Sciatic nerve (tissue), 2 donors: Measurements from ENCODE around the gene PPP2R2C. TPM values are rescaled to one million over a fixed set of nuclear protein-coding genes. Genes with fewer than 3 reads are reported as not detected.

ENCODE experiments used
- ATAC-seq: fragments of 200-7000 bp; cut with Tn5 transposase; one replicate; pipeline ENCODE4 v1.9.1; 2020; ENCODE audit warnings: mild to moderate bottlenecking, moderate library complexity
- DNase-seq: peaks from one replicate; pipeline ENCODE4 v3.0.0-alpha.2; 2020; ENCODE audit warnings: low spot score
- intact Hi-C: fragments of 100-400 bp; cut with DNase I; formaldehyde crosslinking; loops from one replicate; pipeline ENCODE4 v1.14.2; 2022
- total RNA-seq: library from RNA; stranded (reverse); fragmentation: NEBNext Ultra II Directional; extraction: Animal tissue kit (Norgen Biotek cat#: 25700); gene quantifications from one replicate; pipeline ENCODE4 v1.2.1, GENCODE V29; 2021
- donor health status: DM: no; HTN: no; CAD: no.
- donor health status: DM: no; HTN: no; CAD: no.

Gene PPP2R2C
- total RNA-seq, 1 donor from 2014 or later, result 0.58 TPM

DNA sequence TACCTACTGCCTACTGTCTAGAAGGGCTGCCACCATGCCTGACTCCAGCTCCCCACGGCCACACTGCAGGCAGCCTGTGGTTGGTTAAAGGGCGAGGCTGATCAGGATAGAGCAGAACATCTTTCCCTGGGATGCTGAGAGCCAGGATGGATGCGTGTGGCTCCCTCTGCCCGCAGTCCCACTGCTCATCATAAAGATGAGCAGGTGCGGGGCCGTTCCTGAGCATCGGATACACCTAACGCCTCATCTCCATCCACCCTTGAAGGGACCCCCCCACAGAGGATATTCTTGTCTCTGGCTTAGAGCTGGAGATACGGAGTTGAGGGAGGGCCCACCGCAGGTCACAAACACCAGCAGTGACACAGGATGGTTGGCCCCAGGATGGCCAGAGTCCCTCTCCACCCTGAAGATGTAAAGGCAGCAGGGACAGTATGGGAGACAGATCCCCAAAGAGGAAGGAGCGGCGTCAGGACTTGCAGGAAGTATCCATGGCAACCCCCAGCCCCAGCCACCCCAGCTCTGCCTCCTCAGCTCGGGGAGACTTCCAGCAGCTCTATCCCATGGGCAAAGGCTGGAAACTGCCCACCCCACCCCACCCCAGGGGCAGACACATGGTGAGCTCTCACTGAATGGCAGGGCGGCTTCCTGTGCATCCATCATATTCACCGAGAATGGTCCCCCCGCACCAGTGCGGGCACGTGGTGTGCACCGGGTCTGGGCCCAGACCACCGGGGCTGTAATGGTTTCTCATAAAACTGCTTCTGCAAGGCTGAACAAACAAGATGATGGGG is 19.3 kb downstream of the PPP2R2C start:
- ATAC-seq (no peak), DNase-seq (no peak)
- intact Hi-C loops, result no loop called here

DNA sequence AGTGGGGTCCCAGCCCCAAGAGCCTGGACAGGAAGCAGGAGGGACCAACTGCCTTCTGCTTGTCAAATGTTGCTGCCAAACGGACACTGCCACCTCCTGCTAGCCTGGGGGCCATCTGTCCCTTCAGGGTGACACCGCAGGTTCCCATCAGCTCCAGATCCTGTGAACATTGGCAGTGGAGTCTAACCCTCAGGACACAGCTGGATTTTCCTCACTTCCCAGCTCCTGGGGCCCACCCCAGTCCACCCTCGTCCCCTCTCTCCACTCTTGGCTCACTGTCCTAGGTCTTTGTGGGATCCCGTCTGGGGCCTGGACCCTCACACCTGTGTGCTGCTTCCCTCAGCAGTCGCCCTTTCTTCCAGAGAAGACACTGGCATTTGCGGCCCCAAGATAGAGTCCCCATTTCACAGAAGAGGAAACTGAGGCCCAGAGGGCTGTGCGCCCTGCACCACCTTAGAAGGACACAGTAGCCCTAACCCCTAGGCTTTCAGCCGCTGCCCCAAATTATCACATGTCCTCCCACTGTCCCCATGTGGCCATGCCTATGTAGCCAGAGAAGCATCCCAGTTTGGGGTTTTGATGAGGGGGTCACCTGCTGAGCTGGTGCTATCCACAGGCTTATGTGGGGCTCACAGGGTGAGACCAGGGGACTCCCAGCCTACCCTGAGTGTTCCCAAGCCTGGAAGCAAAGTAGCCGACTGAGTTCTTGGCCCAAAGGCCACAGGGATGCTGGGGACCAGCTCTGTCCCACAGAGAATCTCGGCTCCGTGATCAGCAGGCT is 20.1 kb downstream of the PPP2R2C start:
- no peak for ATAC-seq
- no peak for DNase-seq

DNA sequence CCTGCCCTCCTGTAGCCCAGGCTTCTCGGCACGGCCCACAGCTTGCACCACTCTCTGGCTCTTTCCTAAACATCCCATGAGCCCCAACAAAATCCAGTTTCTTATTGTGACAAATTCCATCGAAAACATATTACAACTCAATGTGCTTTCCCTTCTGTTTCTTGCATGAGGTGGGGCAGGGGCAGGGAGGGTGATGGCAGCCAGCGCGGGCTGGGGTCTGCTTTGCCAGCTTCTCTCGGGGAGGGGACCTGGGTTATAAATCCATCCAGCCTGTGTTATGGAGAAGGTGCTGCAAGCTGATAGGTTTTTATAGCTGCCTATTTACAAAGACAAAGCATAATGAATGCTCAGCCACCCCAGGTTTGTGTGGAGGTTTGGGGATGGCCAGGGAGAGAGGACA is 21.1 kb downstream of the PPP2R2C start:
- no peak for ATAC-seq
- intact Hi-C loops, result no loop called here
- no peak for DNase-seq

More for the DNA sequence above, 20.1 kb downstream of the PPP2R2C start:
- intact Hi-C loops, result no loop called here

DNA sequence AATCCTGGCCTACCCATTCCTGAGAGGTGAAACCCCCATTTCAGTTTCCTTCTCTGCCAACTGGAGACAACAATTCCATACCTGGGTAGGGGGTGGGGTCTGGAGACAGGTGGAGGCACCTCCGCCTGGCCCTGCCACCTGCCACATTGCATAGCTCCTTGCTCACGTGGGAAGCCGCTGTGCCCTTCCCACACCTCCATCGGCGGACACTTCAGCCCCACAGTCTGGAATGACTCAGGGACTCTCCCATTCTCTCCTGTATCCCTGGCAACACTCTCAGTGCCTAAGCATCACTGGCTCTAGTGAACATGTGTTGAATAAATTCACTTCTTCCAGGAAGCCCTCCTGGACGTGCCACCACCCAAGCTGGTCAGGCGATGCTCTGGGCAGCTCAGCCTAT is 21.7 kb downstream of the PPP2R2C start:
- intact Hi-C loops, result no loop called here
- DNase-seq (no peak), ATAC-seq (no peak)

DNA sequence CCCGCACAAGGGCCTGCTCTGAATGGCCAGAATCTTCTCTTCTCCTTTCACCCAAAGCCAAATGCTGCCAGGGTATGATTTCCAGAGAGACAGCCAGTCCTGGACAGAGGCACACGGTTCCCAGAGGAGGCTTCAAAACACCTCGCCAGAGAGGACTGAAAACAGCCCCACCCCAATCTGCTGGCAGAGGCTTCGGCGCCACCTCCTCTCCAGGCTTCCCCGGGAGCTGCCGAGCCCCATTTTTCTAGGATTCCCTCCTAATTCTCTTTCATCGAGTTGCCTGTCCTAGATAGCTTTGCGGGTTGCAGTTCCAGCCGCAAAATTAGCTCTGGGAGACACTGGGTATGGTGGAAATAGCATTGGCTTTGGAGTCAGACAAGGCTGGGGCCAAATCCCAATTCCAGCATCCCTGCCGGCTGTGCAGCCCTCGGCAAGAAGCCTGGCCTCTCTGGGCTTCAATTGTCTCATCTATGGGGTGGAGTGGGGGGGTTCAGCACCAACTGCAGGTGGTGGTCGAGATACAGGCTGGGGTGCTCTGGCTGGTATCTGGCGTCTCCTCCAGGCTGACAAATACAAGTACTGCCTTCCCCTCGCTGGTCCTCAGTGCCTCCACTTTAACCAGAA is 22.6 kb downstream of the PPP2R2C start:
- intact Hi-C loops, result no loop called here
- DNase-seq, result no peak
- no peak for ATAC-seq

DNA sequence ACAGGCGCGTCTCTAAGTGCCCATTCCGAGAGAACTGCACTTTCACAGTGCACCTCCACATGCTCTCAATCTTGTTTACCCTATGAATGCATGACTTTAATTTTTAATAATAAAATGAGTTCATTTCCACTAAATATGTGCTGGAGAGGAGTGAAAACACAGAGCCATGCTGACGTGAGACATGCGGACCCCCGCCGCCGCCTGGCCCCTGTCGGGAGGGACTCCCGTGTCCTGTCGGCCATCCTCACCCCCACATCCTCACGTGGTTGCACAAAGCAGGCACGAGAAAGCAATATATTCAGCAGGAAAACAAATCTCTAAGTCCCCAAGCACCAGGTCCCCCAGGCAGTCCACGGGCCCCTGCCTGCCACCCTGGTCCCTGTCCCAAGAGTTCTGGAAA is 23.1 kb downstream of the PPP2R2C start:
- intact Hi-C loops, result no loop called here
- ATAC-seq, result no peak

DNA sequence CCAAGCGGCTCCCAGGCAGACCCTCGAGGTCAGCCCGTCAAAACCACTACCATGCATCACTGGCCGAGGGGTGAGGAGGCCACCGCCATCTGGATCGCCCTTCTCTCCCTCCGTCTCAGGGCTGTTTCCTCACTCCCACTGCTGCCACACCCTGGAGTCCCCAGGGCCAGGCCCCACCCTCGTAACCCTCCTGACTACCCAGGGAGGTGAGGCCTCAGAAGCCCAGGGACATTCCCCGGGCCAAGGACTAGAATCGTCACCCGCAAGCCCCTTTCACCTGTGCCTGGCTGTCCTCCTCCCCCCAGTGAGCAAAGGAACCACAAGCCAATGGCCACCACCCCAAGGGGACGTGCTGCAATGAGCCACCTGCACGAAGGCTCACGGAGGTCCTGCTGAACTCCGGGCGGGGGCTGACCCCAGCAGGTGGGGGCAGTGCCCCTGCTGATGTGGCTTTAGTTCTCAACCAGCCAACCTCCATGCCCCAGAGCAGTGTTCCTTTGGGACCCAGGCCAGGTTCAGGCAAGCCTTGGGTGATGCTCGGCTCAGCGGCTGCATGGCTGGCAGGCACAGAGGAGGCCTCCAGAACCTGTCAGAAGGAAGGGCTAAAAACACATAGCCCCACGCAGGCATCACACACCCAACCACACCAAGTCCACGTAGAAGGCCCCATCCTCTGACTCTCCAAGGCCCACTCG is 23.8 kb downstream of the PPP2R2C start:
- no peak for DNase-seq
- ATAC-seq, result no peak
- intact Hi-C loops, result no loop called here

More for the DNA sequence above, 23.1 kb downstream of the PPP2R2C start:
- DNase-seq, result no peak

DNA sequence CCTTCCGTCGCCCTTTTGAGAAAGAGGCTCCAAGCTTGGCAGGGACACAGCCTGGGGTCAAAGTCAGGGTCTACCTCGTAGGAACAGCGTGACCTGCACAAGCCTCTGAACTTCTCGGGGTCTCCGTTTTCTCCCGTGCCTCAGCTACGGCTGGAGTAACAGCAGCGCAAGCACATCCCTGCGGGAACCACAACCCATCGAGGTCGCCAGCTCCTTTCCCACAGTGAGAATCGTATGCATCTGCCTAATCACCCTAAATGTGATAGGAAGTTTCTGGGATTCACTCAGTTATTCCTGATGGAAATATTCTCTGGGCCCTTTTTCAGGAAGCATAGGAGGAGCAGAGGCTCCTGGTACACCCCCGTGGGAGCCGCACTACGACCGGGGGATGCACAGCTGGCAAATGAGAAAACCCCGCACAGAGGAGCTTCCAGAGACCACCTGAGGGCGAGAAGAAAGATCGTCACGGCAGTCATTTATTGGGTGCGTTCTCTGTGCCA is 24.7 kb downstream of the PPP2R2C start:
- intact Hi-C loops, result no loop called here
- DNase-seq (no peak), ATAC-seq (no peak)

DNA sequence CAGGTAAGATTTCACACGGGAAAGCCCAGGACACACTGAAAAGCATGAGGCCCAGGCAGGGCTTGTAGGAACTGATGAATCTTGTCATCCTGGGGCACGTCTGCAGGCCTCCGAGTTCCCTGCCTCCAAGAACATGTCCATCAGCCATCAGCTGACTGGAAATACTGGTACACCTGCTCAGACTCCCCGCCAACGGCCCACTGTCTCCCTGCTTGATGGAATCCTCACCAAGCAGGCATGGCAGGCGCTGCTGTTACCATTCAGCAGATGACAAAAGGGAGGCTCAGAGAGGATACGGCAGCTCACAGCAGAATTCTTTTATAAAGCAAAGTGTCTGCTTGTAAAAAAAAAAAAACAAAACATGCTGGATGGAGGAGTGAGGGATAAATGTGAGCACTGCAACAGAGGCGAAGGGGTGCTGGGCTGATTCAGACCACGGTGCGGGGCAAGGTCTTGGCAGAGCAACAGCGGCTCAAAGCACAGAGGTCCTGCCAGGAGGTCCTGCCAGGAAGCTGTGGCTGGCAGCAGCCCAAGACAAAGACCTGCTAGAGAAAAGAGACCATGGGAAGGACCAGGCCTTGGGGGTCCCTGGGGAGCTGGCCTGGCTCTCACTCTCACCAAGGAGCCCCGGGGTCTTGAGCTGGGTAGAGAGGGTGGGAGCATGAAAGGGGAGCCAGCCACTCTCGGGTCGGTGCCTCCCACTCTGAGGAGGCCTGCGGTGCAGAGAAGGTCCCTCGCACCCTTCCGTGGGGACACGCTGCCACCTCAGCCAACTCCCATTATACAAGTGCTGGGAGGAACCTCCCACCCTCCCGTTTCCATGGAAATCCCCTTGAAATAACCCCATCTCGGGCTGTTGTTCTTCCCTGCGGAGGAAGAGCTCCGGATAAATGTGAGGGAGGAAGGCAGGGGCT is 25.6 kb downstream of the PPP2R2C start:
- DNase-seq (no peak), ATAC-seq (no peak)
- intact Hi-C loops, result no loop called here

DNA sequence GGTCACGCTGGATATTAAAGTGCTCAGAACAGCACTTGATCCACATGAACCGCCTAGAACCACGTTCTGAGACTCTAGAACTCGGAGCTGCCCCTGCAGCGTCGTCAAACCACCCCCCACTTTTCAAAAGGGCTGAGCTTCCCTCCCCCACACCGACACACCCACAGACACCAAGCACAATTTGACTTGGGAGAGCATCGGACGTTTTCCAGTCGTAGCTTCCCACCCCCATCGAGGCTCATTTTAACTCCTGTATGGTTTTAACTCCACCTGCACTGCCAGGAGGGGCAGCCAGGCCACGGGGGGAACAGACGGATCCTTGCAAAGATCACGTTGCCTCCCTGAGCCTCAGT is 26.3 kb downstream of the PPP2R2C start:
- intact Hi-C loops, result no loop called here
- DNase-seq, result no peak
- no peak for ATAC-seq

DNA sequence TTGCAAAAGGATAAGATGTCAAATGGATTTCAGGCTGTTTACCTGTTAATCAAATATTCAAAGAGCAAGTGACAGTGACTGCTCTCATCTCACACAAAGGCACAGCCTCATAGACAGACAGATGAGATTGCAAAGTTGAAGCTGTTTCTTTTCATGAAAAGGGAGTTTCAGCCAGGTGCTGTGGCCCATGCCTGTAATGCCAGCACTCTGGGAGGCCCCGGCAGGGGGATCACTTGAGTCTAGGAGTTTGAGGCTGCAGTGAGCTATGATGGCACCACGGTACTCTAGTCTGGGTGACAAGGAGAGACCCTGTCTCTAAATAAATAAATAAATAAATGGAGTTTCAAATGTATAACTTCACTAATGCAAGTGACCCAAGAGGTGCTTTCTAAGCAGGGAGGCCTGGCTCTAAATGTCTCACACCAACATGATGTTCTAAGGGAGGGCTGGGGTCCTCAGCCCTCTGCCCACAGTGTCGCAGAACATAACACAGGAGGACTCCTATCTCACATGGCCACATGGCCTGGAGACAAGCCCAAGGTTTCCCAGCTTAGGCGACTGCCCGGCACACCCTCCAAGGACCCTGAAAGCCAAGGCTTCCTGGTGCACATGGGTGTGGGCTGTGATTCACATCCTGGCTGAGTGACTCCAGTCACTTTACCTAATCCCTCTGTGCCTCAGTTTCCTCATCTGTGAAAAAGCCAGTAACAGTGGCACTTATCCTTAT is 26.8 kb downstream of the PPP2R2C start:
- intact Hi-C loops, result no loop called here
- DNase-seq (no peak), ATAC-seq (no peak)

DNA sequence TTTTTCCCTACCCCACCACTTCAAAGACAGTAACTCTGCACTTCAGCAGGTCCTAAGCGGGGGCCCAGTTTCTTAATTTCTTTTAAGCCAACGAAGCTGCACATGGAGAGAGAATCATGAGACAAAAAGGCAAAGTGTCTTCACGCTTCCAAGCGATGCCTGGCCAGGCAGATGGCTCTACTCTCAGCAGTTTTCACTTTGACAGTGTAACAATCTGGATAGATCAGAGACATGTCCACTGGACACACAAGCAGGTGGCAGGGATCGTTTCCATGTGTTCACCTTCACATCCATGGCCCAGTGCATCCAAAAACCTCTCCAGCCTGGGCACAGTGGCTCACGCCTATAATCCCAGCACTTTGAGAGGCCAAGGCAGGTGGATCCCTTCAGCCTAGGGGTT is 27.8 kb downstream of the PPP2R2C start:
- ATAC-seq (no peak), DNase-seq (no peak)
- intact Hi-C loops, result no loop called here

DNA sequence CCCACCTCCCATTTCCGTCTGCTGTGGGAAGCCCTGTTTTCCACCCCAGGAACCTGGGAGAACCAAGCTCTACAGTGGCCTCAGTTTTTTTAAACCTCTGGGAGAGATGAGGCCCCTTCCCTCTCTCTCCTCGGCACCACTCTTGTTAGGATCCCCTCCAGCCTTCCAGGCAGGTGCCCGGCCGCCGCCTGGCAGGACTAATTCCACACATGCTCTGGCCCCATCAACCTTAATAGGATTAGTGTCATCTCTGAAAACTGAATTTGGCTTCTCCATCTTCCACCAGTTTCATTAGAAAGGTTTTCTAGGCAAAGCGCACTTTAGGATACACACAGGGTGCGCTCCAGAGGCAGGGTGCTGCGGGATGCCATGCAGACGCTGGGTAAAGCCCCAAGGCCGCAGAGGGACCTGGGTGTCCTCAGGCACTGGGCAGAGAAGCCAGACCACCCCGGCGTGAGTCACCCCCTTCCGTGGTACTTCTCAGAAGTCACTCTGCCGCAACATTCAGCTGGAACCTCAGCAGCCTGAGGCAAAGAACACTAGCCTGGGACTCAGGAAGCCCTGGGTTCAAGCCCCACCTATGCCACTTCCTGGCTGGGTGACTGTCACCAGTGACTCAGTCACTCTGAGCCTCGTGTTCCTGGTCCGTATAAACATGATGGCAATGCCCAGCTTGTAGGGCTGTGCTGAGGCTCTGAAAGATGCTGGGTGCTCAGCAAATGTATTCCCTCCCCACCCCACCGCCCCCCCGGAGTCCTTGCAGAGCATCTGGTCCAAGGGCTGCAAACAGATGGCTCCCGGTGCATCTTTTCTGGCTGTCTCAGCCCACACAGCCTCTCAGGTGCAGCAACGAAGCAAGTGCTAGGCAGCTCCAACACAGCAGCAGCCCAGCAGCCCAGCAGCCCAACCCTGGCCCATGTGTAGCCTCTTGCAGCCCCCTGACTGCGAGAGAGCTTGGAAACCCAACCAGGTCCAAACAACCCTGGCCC is 29.1 kb downstream of the PPP2R2C start:
- DNase-seq (no peak), ATAC-seq (no peak)
- intact Hi-C loops, result no loop called here

DNA sequence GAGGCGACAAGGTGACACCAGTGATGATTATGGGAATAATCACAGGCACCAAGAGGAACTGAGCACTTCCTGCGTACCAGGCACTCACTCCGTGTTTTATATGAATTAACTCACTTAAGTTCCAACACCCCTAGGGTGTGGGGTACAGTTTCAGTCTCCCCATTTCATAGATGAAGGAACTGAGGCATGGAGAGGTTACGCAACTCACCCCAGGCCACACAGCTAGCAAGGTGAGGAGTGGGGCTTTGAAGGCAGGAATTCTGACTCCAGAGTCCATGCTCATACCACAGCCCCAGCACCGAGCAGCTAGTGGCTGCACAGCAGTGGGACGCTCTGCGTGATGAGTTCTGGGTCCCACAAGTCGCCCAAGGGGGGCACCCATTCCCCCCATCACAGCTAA is 29.9 kb downstream of the PPP2R2C start:
- intact Hi-C loops, result no loop called here
- no peak for ATAC-seq
- DNase-seq, result no peak

DNA sequence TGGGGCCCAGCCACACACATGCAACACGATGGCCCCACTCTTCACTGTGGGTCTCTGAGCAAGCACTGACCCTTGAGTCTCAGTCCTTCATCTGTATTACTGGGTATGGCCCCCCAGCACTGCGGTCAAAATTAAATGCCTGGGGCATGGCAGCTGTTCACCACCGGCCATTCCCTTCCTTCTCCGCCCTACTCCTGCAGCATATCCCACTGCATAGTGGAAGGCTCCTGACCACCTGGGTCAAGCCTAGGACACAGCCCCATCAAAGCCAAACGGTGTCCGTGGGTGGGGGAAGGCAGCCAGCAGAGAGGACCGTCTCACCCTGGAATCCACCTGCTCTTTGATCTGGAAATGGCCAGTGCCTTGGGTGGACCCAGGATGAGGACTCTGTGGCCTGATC is 30.7 kb downstream of the PPP2R2C start:
- intact Hi-C loops, result no loop called here
- no peak for DNase-seq
- no peak for ATAC-seq

DNA sequence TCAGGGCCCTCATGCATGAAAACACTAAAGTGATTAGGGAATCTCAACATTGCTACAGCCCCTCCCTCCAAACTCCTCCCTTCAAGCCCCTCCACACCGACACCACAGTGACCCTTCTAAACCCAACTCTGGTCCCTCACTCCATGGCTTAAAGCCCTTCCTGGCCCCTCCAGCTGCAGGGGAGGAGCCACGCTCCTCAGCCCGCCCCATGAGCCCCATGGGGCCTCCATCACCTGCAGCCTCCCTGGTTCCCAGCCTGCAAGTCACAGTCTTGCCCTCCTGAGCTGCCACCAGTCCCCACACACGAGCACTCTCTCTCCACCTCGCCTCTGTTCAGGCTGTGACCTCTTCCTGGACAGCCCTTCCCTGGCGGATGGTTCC is 31.2 kb downstream of the PPP2R2C start:
- ATAC-seq, result no peak
- intact Hi-C loops, result no loop called here
- no peak for DNase-seq
